Measurements from ENCODE around the gene FRMPD4.
A peak's percentile ranks its signal among the peaks of the same experiment; 100 is the strongest.

The FRMPD4 gene

GRCh38 chrX:12210196-12210815 is 72.0 kb downstream of the FRMPD4 start:
- intact Hi-C loops (cut with DNase I): no loop called here
- DNase-seq: peak in 2 of 10 donors; percentile 10 to 26

GRCh38 chrX:12210971-12211370 is 72.7 kb downstream of the FRMPD4 start:
- intact Hi-C loops (cut with DNase I): no loop called here
- DNase-seq: no peak

- intact Hi-C loops (cut with DNase I): no loop called here
- no peak for DNase-seq
Observed at GRCh38 chrX:12223650-12224049, 85.4 kb downstream of the FRMPD4 start.

GRCh38 chrX:12225107-12225506 is 86.8 kb downstream of the FRMPD4 start:
- intact Hi-C loops (cut with DNase I): no loop called here
- no peak for DNase-seq

- intact Hi-C loops (cut with DNase I): no loop called here
- no peak for DNase-seq
Observed at GRCh38 chrX:12227412-12228041, 89.3 kb downstream of the FRMPD4 start.

- intact Hi-C loops (cut with DNase I): no loop called here
Observed at GRCh38 chrX:12228862-12229261, 90.6 kb downstream of the FRMPD4 start.

GRCh38 chrX:12229986-12230385 is 91.7 kb downstream of the FRMPD4 start:
- DNase-seq: no peak
- intact Hi-C loops (cut with DNase I): no loop called here

More at GRCh38 chrX:12228862-12229261, 90.6 kb downstream of the FRMPD4 start:
- DNase-seq: no peak

- no peak for DNase-seq
- intact Hi-C loops (cut with DNase I): no loop called here
Observed at GRCh38 chrX:12234534-12235329, 96.5 kb downstream of the FRMPD4 start.

GRCh38 chrX:12236156-12236555 is 97.9 kb downstream of the FRMPD4 start:
- DNase-seq: no peak
- intact Hi-C loops (cut with DNase I): no loop called here

- intact Hi-C loops (cut with DNase I): no loop called here
- DNase-seq: no peak
Observed at GRCh38 chrX:12237131-12237530, 98.9 kb downstream of the FRMPD4 start.

GRCh38 chrX:12237771-12238170 is 99.5 kb downstream of the FRMPD4 start:
- no peak for DNase-seq
- intact Hi-C loops (cut with DNase I): no loop called here

GRCh38 chrX:12239356-12240082 is 101.2 kb downstream of the FRMPD4 start:
- intact Hi-C loops (cut with DNase I): no loop called here
- no peak for DNase-seq

GRCh38 chrX:12240491-12240890 is 102.2 kb downstream of the FRMPD4 start:
- intact Hi-C loops (cut with DNase I): no loop called here
- DNase-seq: no peak

- intact Hi-C loops (cut with DNase I): no loop called here
- DNase-seq: no peak
Observed at GRCh38 chrX:12241026-12241425, 102.8 kb downstream of the FRMPD4 start.

- DNase-seq: no peak
- intact Hi-C loops (cut with DNase I): no loop called here
Observed at GRCh38 chrX:12245650-12246645, 107.7 kb downstream of the FRMPD4 start.

GRCh38 chrX:12249997-12250396 is 111.7 kb downstream of the FRMPD4 start:
- intact Hi-C loops (cut with DNase I): no loop called here
- DNase-seq: no peak

- intact Hi-C loops (cut with DNase I): no loop called here
- no peak for DNase-seq
Observed at GRCh38 chrX:12263211-12263610, 124.9 kb downstream of the FRMPD4 start.

GRCh38 chrX:12269484-12269883 is 131.2 kb downstream of the FRMPD4 start:
- intact Hi-C loops (cut with DNase I): no loop called here

GRCh38 chrX:12278151-12278550 is 139.9 kb downstream of the FRMPD4 start:
- intact Hi-C loops (cut with DNase I): no loop called here

More at GRCh38 chrX:12269484-12269883, 131.2 kb downstream of the FRMPD4 start:
- DNase-seq: no peak

GRCh38 chrX:12282991-12283390 is 144.7 kb downstream of the FRMPD4 start:
- no peak for DNase-seq
- intact Hi-C loops (cut with DNase I): no loop called here

More at GRCh38 chrX:12278151-12278550, 139.9 kb downstream of the FRMPD4 start:
- no peak for DNase-seq
